ENCODE measurements around the gene PSD2.

The PSD2 gene

DNA sequence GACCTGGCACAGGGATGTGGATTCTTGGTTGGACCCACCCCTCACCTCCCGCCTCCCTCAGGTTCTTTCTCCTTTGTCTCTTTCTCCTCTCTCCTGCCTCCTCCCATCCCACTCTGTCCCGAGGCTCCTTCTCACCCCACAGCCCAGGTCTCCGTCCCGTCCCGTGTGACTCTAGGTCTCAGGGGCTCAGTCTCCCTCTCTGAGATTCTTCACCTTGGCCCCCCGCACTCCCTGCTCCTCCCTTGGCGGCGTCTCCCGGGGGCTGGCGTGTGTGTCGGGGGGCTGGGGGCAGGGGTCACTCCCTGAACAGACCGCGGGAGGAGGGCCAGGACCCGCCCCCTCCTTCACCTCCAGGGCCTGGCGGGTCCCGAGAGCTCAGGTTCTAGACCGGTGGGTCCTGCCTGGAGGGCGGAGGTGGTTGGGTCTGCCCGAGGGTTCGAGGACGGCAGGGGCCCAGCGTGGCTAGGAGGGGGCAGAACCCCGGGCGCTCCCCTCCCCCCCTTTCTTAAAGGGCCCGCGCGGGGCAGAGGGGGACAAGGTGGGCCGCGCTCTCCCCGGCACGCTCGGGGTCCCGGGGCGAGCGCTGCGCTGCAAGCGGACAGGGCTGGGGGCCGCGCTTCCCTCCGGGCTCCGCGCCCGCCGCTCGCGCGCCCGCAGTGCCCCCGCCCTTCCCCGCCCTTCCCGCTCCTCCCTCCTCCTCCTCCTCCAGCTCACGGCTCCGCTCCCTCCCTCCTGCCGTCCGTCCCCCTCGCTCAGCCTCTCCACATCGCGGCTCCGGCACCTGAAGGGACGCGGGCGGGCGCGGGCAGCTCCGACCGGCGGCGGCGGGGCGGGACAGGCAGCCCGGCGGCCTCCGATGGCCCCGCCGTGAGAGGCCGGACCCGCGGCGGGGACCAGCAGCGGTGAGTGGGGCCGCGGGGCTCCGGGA, at the start of gene PSD2:
Gene PSD2 (plus strand): TSS at position 735 of the 928 bp plus-strand sequence. CDS start 13,633 bp downstream, outside the sequence.
- DNase-seq (ENCODE audit: low read depth) = peak; percentile 59
- peak within 1 kb of the TSS; percentile 44 for H3K4me3 ChIP-seq (ENCODE audit: low read length)

GRCh38 chr5:139746691-139747582, 48.7 kb upstream of the PSD2 start:
- DNase-seq (ENCODE audit: low read depth) = peak; percentile 34
- Histone ChIP-seq H3K36me3 (ENCODE audit: control insufficient read depth, insufficient read depth, low read length, severe bottlenecking) (no peaks in the 10 kb centered on the region), H3K4me1 (ENCODE audit: control insufficient read depth, insufficient read depth, low read length) (peaks cover 37% of the 10 kb centered on the region), H3K27me3 (replicated peaks; ENCODE audit: control insufficient read depth, insufficient read depth, low read length) (no peaks in the 10 kb centered on the region), H3K9ac (ENCODE audit: low read length) (peak overlapping the region; percentile 66), H3K9me3 (ENCODE audit: control insufficient read depth, low read length) (no peaks in the 10 kb centered on the region), H3K4me3 (ENCODE audit: low read length) (peak overlapping the region; percentile 64)

More for the DNA sequence above, at the start of gene PSD2:
- Histone ChIP-seq H3K27me3 (replicated peaks; ENCODE audit: control insufficient read depth, insufficient read depth, low read length) (peaks cover 49% of the 10 kb centered on the region), H3K9me3 (ENCODE audit: control insufficient read depth, low read length) (no peaks in the 10 kb centered on the region), H3K4me1 (ENCODE audit: control insufficient read depth, insufficient read depth, low read length) (no peaks in the 10 kb centered on the region), H3K9ac (ENCODE audit: low read length) (no peak within 1 kb of the TSS), H3K36me3 (ENCODE audit: control insufficient read depth, insufficient read depth, low read length, severe bottlenecking) (no peaks in the 10 kb centered on the region)

GRCh38 chr5:139747583-139748504, 47.8 kb upstream of the PSD2 start:
- DNase-seq (ENCODE audit: low read depth) = peak; percentile 64
- no peaks in the 10 kb centered on the region for H3K27me3 ChIP-seq (replicated peaks; ENCODE audit: control insufficient read depth, insufficient read depth, low read length)
- no peaks in the 10 kb centered on the region for H3K36me3 ChIP-seq (ENCODE audit: control insufficient read depth, insufficient read depth, low read length, severe bottlenecking)
- peaks cover 37% of the 10 kb centered on the region for H3K4me1 ChIP-seq (ENCODE audit: control insufficient read depth, insufficient read depth, low read length)
- no peaks in the 10 kb centered on the region for H3K9me3 ChIP-seq (ENCODE audit: control insufficient read depth, low read length)
- H3K4me3 ChIP-seq (ENCODE audit: low read length) = peak overlapping the region; percentile 64
- H3K9ac ChIP-seq (ENCODE audit: low read length) = peak overlapping the region; percentile 66

GRCh38 chr5:139748505-139748826, 47.1 kb upstream of the PSD2 start:
- DNase-seq (ENCODE audit: low read depth) = no peak
- no peaks in the 10 kb centered on the region for H3K9me3 ChIP-seq (ENCODE audit: control insufficient read depth, low read length)
- no peak overlapping the region for H3K9ac ChIP-seq (ENCODE audit: low read length)
- H3K4me1 ChIP-seq (ENCODE audit: control insufficient read depth, insufficient read depth, low read length) = peaks cover 37% of the 10 kb centered on the region
- no peak overlapping the region for H3K4me3 ChIP-seq (ENCODE audit: low read length)
- no peaks in the 10 kb centered on the region for H3K36me3 ChIP-seq (ENCODE audit: control insufficient read depth, insufficient read depth, low read length, severe bottlenecking)
- no peaks in the 10 kb centered on the region for H3K27me3 ChIP-seq (replicated peaks; ENCODE audit: control insufficient read depth, insufficient read depth, low read length)

GRCh38 chr5:139749242-139749641, 46.4 kb upstream of the PSD2 start:
- DNase-seq (ENCODE audit: low read depth) = peak; percentile 40
- H3K9me3 ChIP-seq (ENCODE audit: control insufficient read depth, low read length) = no peaks in the 10 kb centered on the region
- no peak overlapping the region for H3K4me3 ChIP-seq (ENCODE audit: low read length)
- no peaks in the 10 kb centered on the region for H3K36me3 ChIP-seq (ENCODE audit: control insufficient read depth, insufficient read depth, low read length, severe bottlenecking)
- peaks cover 37% of the 10 kb centered on the region for H3K4me1 ChIP-seq (ENCODE audit: control insufficient read depth, insufficient read depth, low read length)
- H3K27me3 ChIP-seq (replicated peaks; ENCODE audit: control insufficient read depth, insufficient read depth, low read length) = no peaks in the 10 kb centered on the region
- no peak overlapping the region for H3K9ac ChIP-seq (ENCODE audit: low read length)

DNA sequence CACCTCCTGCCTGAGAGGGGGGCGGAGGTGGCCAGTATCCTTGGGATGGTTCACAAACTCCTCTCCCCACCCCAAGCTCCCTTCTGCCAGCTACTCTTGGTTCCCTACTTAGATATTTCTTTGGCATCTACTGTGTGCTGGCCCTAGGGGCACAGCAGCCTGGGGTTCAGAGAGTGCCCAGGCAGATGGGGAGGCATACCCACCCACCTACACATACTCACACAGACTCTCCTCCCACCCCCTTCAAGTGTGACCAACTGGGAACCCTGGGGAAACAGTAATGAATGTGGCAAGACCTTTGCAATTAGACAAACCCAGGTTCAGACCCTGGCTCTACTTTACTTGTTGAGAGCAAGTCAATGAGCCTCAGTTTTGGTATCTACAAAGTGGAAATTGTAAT, 44.4 kb upstream of the PSD2 start:
- H3K4me1 ChIP-seq (ENCODE audit: control insufficient read depth, insufficient read depth, low read length) = peaks cover 18% of the 10 kb centered on the region
- DNase-seq (ENCODE audit: low read depth) = no peak
- H3K4me3 ChIP-seq (ENCODE audit: low read length) = no peak overlapping the region
- no peak overlapping the region for H3K9ac ChIP-seq (ENCODE audit: low read length)
- no peaks in the 10 kb centered on the region for H3K36me3 ChIP-seq (ENCODE audit: control insufficient read depth, insufficient read depth, low read length, severe bottlenecking)
- no peaks in the 10 kb centered on the region for H3K9me3 ChIP-seq (ENCODE audit: control insufficient read depth, low read length)
- H3K27me3 ChIP-seq (replicated peaks; ENCODE audit: control insufficient read depth, insufficient read depth, low read length) = peaks cover 12% of the 10 kb centered on the region

- H3K9me3 ChIP-seq (ENCODE audit: control insufficient read depth, low read length) = no peaks in the 10 kb centered on the region
- H3K9ac ChIP-seq (ENCODE audit: low read length) = no peak overlapping the region
- no peak for DNase-seq (ENCODE audit: low read depth)
- no peak overlapping the region for H3K4me3 ChIP-seq (ENCODE audit: low read length)
- H3K27me3 ChIP-seq (replicated peaks; ENCODE audit: control insufficient read depth, insufficient read depth, low read length) = peaks cover 24% of the 10 kb centered on the region
- peaks cover 4% of the 10 kb centered on the region for H3K4me1 ChIP-seq (ENCODE audit: control insufficient read depth, insufficient read depth, low read length)
- H3K36me3 ChIP-seq (ENCODE audit: control insufficient read depth, insufficient read depth, low read length, severe bottlenecking) = no peaks in the 10 kb centered on the region
Measured at GRCh38 chr5:139752506-139753473, 42.8 kb upstream of the PSD2 start.

DNA sequence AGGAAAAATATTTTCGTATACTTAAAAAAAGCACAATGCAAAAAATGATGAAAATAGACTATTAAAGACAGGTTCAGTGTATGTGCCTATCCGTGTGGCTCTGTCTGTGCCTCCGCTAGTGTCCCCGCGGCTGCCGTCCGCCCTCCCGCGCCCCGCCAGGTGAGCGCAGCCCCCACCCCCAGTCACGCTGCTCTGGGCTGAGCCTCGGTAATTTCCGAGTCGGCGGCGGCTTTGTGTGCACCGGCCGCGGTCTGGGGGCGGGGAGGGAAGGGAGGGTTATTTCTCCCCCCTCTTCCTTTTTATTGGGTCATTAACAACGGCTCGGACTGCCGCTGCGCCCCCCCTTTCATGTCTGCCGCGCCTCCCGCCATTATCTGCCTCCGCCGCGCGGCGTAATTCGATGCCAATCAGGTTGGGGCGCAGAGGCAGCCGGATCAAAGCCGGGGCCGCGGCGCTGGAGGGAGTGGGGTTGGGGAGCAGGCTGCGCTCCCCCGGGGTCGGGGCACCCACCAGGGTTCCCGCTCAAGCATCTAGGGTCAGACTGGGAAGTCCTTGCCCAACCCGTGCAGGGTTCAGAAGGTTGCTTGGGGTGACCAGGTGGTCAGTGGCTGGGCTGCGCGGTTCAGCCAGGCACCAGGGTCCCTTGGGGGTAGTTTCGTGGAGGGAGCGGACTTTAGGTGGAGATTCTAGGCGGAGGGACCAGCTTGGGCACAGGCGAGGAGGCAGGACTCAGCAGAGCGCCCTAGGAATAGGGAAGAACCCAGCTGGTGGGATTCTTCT, 39.5 kb upstream of the PSD2 start:
- H3K4me3 ChIP-seq (ENCODE audit: low read length) = no peak overlapping the region
- DNase-seq (ENCODE audit: low read depth) = no peak
- no peaks in the 10 kb centered on the region for H3K36me3 ChIP-seq (ENCODE audit: control insufficient read depth, insufficient read depth, low read length, severe bottlenecking)

DNA sequence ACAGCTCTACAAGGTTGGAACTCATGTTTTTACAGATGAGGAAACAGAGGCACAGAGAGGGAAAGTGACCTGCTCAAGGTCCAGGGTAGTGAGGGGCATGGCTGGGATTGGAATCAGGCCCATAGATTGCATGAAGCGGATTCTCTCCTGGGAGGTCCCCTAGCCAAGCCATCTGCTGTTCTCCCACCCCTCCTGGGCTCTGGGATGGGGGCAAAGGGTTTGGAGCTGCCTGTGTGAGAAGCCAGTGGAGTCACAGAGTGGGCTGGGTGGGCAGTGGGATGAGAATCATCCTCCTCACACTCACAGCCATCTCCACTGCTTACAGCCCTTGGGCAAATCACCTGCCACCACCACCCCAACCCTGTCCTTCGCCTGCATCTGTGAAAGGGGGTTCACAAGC, 38.6 kb upstream of the PSD2 start:
- H3K4me1 ChIP-seq (ENCODE audit: control insufficient read depth, insufficient read depth, low read length) = peaks cover 6% of the 10 kb centered on the region
- H3K27me3 ChIP-seq (replicated peaks; ENCODE audit: control insufficient read depth, insufficient read depth, low read length) = peaks cover 24% of the 10 kb centered on the region

More for the DNA sequence above, 39.5 kb upstream of the PSD2 start:
- H3K9ac ChIP-seq (ENCODE audit: low read length) = no peak overlapping the region
- peaks cover 6% of the 10 kb centered on the region for H3K4me1 ChIP-seq (ENCODE audit: control insufficient read depth, insufficient read depth, low read length)
- no peaks in the 10 kb centered on the region for H3K9me3 ChIP-seq (ENCODE audit: control insufficient read depth, low read length)
- peaks cover 24% of the 10 kb centered on the region for H3K27me3 ChIP-seq (replicated peaks; ENCODE audit: control insufficient read depth, insufficient read depth, low read length)

More for the DNA sequence above, 38.6 kb upstream of the PSD2 start:
- Histone ChIP-seq H3K4me3 (ENCODE audit: low read length) (no peak overlapping the region), H3K9me3 (ENCODE audit: control insufficient read depth, low read length) (no peaks in the 10 kb centered on the region), H3K9ac (ENCODE audit: low read length) (no peak overlapping the region), H3K36me3 (ENCODE audit: control insufficient read depth, insufficient read depth, low read length, severe bottlenecking) (no peaks in the 10 kb centered on the region)
- DNase-seq (ENCODE audit: low read depth) = no peak

Data from adipocyte (in vitro differentiated cells).